IMR-90 (cell line): ENCODE results near the gene C1orf141. TPM values are rescaled to one million over a fixed set of nuclear protein-coding genes. Genes with fewer than 3 reads are reported as not detected.

Experiments
- ATAC-seq: fragments of 200-7000 bp; cut with Tn5 transposase; 2 replicates; pipeline ENCODE4 v1.9.1; 2020; ENCODE audit warnings: low read depth, mild to moderate bottlenecking, moderate library complexity
- BruUV-seq: library from RNA; stranded (reverse); fragments of 400-500 nt; replicated peaks from 2 replicates; lab custom pipeline; 2021; lab: Mats Ljungman, UMichigan
- CTCF ChIA-PET: fragments of 300-600 bp; formaldehyde crosslinking; extraction: SDS; loops from one replicate; lab custom pipeline; 2021; ENCODE audit warnings: antibody characterized with exemption; lab: Yijun Ruan, JAX
- POLR2A ChIA-PET: fragments of 300-600 bp; sonication (Branson Sonifier 250); formaldehyde crosslinking; loops from one replicate; lab custom pipeline; 2022; ENCODE audit warnings: antibody characterized with exemption; ENCODE audit not compliant: unreplicated experiment; lab: Charles Lee
- DNase-seq: peaks from one replicate; pipeline ENCODE4 v3.0.0; 2013
- H2AFZ ChIP-seq: replicated peaks from 2 replicates; pipeline ENCODE3; 2013; ENCODE audit warnings: low read length, mild to moderate bottlenecking; ENCODE audit not compliant: poor library complexity
- H2AK5ac ChIP-seq: 2 replicates; pipeline ENCODE4 v1.6.1; 2013; ENCODE audit warnings: low read depth, low read length, inconsistent platforms
- H2AK9ac ChIP-seq: replicated peaks from 2 replicates; pipeline ENCODE3; 2013; ENCODE audit warnings: mild to moderate bottlenecking, low read depth, low read length, moderate library complexity; ENCODE audit not compliant: poor library complexity
- H2BK120ac ChIP-seq: 2 replicates; pipeline ENCODE4 v1.6.1; 2013; ENCODE audit warnings: low read depth, low read length, inconsistent platforms
- H2BK15ac ChIP-seq: 3 replicates; pipeline ENCODE4 v1.6.1; 2013; ENCODE audit warnings: low read depth, low read length, inconsistent platforms
- H2BK20ac ChIP-seq: 2 replicates; pipeline ENCODE4 v1.6.1; 2013; ENCODE audit warnings: low read depth, mild to moderate bottlenecking, inconsistent platforms, low read length, moderate library complexity
- H2BK5ac ChIP-seq: 2 replicates; pipeline ENCODE4 v1.6.1; 2013; ENCODE audit warnings: mild to moderate bottlenecking, low read depth, low read length, inconsistent platforms; ENCODE audit not compliant: poor library complexity, severe bottlenecking
- H3K14ac ChIP-seq: replicated peaks from 2 replicates; pipeline ENCODE4 v1.6.1; 2013; ENCODE audit warnings: low read depth, low read length, inconsistent platforms
- H3K18ac ChIP-seq: 2 replicates; pipeline ENCODE4 v1.6.1; 2013; ENCODE audit warnings: low read depth, low read length, control low read depth
- H3K23ac ChIP-seq: 2 replicates; pipeline ENCODE4 v1.6.1; 2013; ENCODE audit warnings: low read depth, low read length, inconsistent platforms
- H3K27ac ChIP-seq: 2 replicates; pipeline ENCODE4 v1.5.1; 2013; ENCODE audit warnings: mild to moderate bottlenecking, control low read depth, low read length; ENCODE audit not compliant: insufficient read depth
- H3K27me3 ChIP-seq: 2 replicates; pipeline ENCODE4 v1.6.1; 2013; ENCODE audit warnings: low read length; ENCODE audit not compliant: control insufficient read depth, insufficient read depth
- H3K36me3 ChIP-seq: 2 replicates; pipeline ENCODE4 v1.6.1; 2013; ENCODE audit warnings: low read length, mixed read lengths; ENCODE audit not compliant: control insufficient read depth, insufficient read depth
- H3K4ac ChIP-seq: 2 replicates; pipeline ENCODE4 v1.6.1; 2013; ENCODE audit warnings: low read depth, low read length, inconsistent platforms
- H3K4me1 ChIP-seq: 2 replicates; pipeline ENCODE4 v1.6.1; 2013; ENCODE audit warnings: low read length, mixed read lengths; ENCODE audit not compliant: control insufficient read depth, insufficient read depth
- H3K4me2 ChIP-seq: 2 replicates; pipeline ENCODE4 v1.6.1; 2013; ENCODE audit warnings: low read depth, mild to moderate bottlenecking, control low read depth, low read length, moderate library complexity
- H3K4me3 ChIP-seq: 2 replicates; pipeline ENCODE4 v1.5.1; 2013; ENCODE audit warnings: low read depth, mild to moderate bottlenecking, control low read depth, low read length, moderate library complexity; ENCODE audit not compliant: insufficient read depth
- H3K56ac ChIP-seq: 2 replicates; pipeline ENCODE4 v1.6.1; 2013; ENCODE audit warnings: low read length, inconsistent platforms; ENCODE audit not compliant: insufficient read depth; ENCODE audit errors: extremely low read depth
- H3K79me1 ChIP-seq, 2 experiments: 2 replicates each; pipeline ENCODE4 v1.6.1; 2013; ENCODE audit warnings: low read length in 2 of 2, inconsistent platforms in 1 of 2, low read depth in 1 of 2
- H3K9ac ChIP-seq: 2 replicates; pipeline ENCODE4 v1.6.1; 2013; ENCODE audit warnings: low read depth, low read length, control low read depth
- H3K9me1 ChIP-seq: 2 replicates; pipeline ENCODE4 v1.6.1; 2013; ENCODE audit warnings: low read length, inconsistent platforms; ENCODE audit not compliant: insufficient read depth
- H3K9me3 ChIP-seq: 2 replicates; pipeline ENCODE4 v1.6.1; 2013; ENCODE audit warnings: low read length; ENCODE audit not compliant: control insufficient read depth, insufficient read depth
- H4K20me1 ChIP-seq: 2 replicates; pipeline ENCODE4 v1.6.1; 2013; ENCODE audit warnings: low read length, inconsistent platforms; ENCODE audit not compliant: insufficient read depth
- H4K5ac ChIP-seq: 2 replicates; pipeline ENCODE4 v1.6.1; 2013; ENCODE audit warnings: mild to moderate bottlenecking, low read depth, low read length, control low read depth
- H4K8ac ChIP-seq, 2 experiments: 2 replicates each; pipeline ENCODE4 v1.6.1; 2013; ENCODE audit warnings: low read depth in 2 of 2, low read length in 2 of 2, control low read depth in 1 of 2, inconsistent platforms in 1 of 2
- H4K91ac ChIP-seq: 2 replicates; pipeline ENCODE4 v1.6.1; 2013; ENCODE audit warnings: low read depth, low read length, inconsistent platforms; ENCODE audit not compliant: insufficient read depth
- BHLHE40 ChIP-seq: fragments of 150-350 bp; IDR thresholded peaks from 2 replicates; pipeline ENCODE4 v1.6.1; 2016; ENCODE audit warnings: mild to moderate bottlenecking, low read depth, low read length
- MAFK ChIP-seq: IDR thresholded peaks from 2 replicates; pipeline ENCODE4 v1.6.1; 2012; ENCODE audit warnings: low read depth, low read length, improper control_type of control experiment
- MXI1 ChIP-seq: IDR thresholded peaks from 2 replicates; pipeline ENCODE4 v1.6.1; 2012; ENCODE audit warnings: low read depth, mild to moderate bottlenecking, low read length, moderate library complexity, borderline replicate concordance
- RCOR1 ChIP-seq: IDR thresholded peaks from 2 replicates; pipeline ENCODE4 v1.6.1; 2012; ENCODE audit warnings: mild to moderate bottlenecking, low read length, improper control_type of control experiment; ENCODE audit not compliant: insufficient replicate concordance
- WGBS, 2 experiments: methylation state at CpG; one replicate each; pipeline versions ENCODE4 v1.1.5 to v1.1.7; 2013; ENCODE audit warnings: missing lambda C conversion rate in 2 of 2; ENCODE audit not compliant: insufficient read length in 1 of 2; ENCODE audit errors: extremely low coverage in 2 of 2; 5-methylcytosine and 5-hydroxymethylcytosine counted together
- dilution Hi-C: fragments of 300-500 bp; cut with HindIII; formaldehyde crosslinking; loops from one replicate; pipeline ENCODE4 v1.14.3; 2018; ENCODE audit warnings: low sequenced_read_pairs; ENCODE audit not compliant: unreplicated experiment
- in situ Hi-C: fragments of 300-500 bp; cut with MboI; formaldehyde crosslinking; loops from 3 replicates; pipeline ENCODE4 v1.14.3; 2019; ENCODE audit warnings: low sequenced_read_pairs, inconsistent platforms, mixed read lengths
- intact Hi-C: fragments of 100-400 bp; cut with micrococcal nuclease; formaldehyde crosslinking; loops from 2 replicates; pipeline ENCODE4 v1.10.0; 2022
- polyA plus RNA-seq, 3 experiments: library from polyadenylated mRNA; depleted of rRNA; stranded (reverse); fragments of >200 nt; gene quantifications; 2 replicates each; pipeline ENCODE4 v1.2.3, GENCODE V29; 2012; ENCODE audit warnings: low replicate concordance in 1 of 3
- total RNA-seq: library from RNA; depleted of rRNA; stranded (reverse); fragments of >200 nt; gene quantifications from 2 replicates; pipeline ENCODE4 v1.2.3, GENCODE V29; 2012

The C1orf141 gene
- total and polyA plus RNA-seq, 2 of the 4 experiments (the other 2 are of a cell fraction): not detected

DNA sequence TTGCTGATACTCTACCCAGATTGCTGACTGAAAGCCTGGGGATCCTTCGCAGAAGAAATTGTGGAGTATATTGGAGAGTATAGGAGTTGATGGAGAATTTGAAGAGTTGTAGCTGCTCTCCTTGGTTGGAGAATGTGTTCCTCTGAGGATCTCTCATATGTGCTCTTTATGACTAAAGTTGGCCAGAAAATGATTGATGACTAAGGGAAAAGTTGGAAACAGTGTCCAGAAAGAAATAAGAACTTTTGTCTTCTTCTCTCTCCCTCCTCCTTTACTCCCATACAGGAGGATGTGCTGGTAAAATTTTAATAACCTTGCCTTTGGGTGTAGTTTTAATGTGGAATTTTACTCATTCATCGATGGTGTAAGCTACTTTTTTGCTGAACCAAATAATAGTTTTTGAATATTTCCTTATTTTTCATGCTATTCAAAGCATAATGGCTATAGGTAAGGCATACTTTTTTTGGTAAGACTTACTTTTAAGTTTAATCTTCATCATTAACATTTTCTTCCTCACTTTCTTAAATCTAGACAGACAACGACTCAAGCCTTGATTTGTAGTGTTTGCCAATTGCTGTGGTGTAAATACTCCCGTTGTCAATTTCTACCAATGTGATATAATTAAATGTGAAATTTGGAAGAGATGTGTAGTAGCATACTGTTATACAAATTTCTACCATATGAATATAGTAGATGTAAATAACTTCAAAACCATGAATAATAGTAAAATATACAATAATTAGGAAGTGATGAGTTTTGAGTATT, 13.7 kb downstream of the C1orf141 start:
- H3K23ac ChIP-seq: no peak overlapping the region
- CTCF ChIA-PET: no interaction called here

More for the DNA sequence above, 13.7 kb downstream of the C1orf141 start:
- Histone ChIP-seq H2BK15ac (no peak overlapping the region), H3K18ac (no peak overlapping the region), H3K4me2 (no peak overlapping the region), H3K9me3 (no peaks in the 10 kb centered on the region), H3K9ac (no peak overlapping the region), H3K27me3 (no peaks in the 10 kb centered on the region), H3K9me1 (no peaks in the 10 kb centered on the region), H3K14ac (no peak overlapping the region), H2AK9ac (no peak overlapping the region), H4K20me1 (no peaks in the 10 kb centered on the region), H2BK20ac (no peak overlapping the region), H2BK5ac (no peak overlapping the region), H2BK120ac (no peak overlapping the region), H4K91ac (no peak overlapping the region), H3K27ac (no peak overlapping the region), H4K5ac (no peak overlapping the region), H2AFZ (no peak overlapping the region), H2AK5ac (no peak overlapping the region), H3K56ac (no peak overlapping the region), H3K79me1 (no peaks in the 10 kb centered on the region), H4K8ac (no peak overlapping the region), H3K4ac (no peak overlapping the region), H3K4me1 (no peaks in the 10 kb centered on the region), H3K36me3 (no peaks in the 10 kb centered on the region), H3K4me3 (no peak overlapping the region)
- POLR2A ChIA-PET: no interaction called here
- in situ Hi-C loops: no loop called here
- TF ChIP-seq MXI1 (no peak), BHLHE40 (no peak), MAFK (0 out of 2 replicates have a peak, but pooled peaks have one; percentile 12), RCOR1 (no peak)
- no peak for DNase-seq
- intact Hi-C loops: no loop called here
- dilution Hi-C loops: no loop called here
- BruUV-seq: no TSS peak
- WGBS, 2 experiments: no CpG with 5 or more reads among the region's 4 CpGs
- no peak for ATAC-seq
